ENCODE results near the gene ERFE.
A peak's percentile ranks its signal among the peaks of the same experiment; 100 is the strongest.

Gene ERFE

GRCh38 chr2:238155051-238155760 lies 3.6 kb upstream of the ERFE start:
- Histone ChIP-seq H3K4me3 (ENCODE audit: low read depth, low read length) (no peak overlapping the region), H3K27me3 (ENCODE audit: control insufficient read depth, insufficient read depth, low read length) (peaks cover 15% of the 10 kb centered on the region), H3K9ac (ENCODE audit: low read depth, low read length) (no peak overlapping the region), H3K4me1 (ENCODE audit: control insufficient read depth, insufficient read depth, low read length) (peaks cover 2% of the 10 kb centered on the region), H3K36me3 (ENCODE audit: control insufficient read depth, insufficient read depth, low read length) (no peaks in the 10 kb centered on the region), H3K9me3 (ENCODE audit: control insufficient read depth, insufficient read depth, low read length) (no peaks in the 10 kb centered on the region)

- H3K4me3 ChIP-seq (ENCODE audit: low read depth, low read length) = no peak overlapping the region
- no peaks in the 10 kb centered on the region for H3K9me3 ChIP-seq (ENCODE audit: control insufficient read depth, insufficient read depth, low read length)
- H3K4me1 ChIP-seq (ENCODE audit: control insufficient read depth, insufficient read depth, low read length) = peaks cover 2% of the 10 kb centered on the region
- H3K27me3 ChIP-seq (ENCODE audit: control insufficient read depth, insufficient read depth, low read length) = peaks cover 19% of the 10 kb centered on the region
- no peak overlapping the region for H3K9ac ChIP-seq (ENCODE audit: low read depth, low read length)
- no peaks in the 10 kb centered on the region for H3K36me3 ChIP-seq (ENCODE audit: control insufficient read depth, insufficient read depth, low read length)
Measured at GRCh38 chr2:238155761-238156694, 2.7 kb upstream of the ERFE start.

GRCh38 chr2:238157506-238158017 lies 1.2 kb upstream of the ERFE start:
- H3K9ac ChIP-seq (ENCODE audit: low read depth, low read length) = no peak overlapping the region
- H3K9me3 ChIP-seq (ENCODE audit: control insufficient read depth, insufficient read depth, low read length) = no peaks in the 10 kb centered on the region
- H3K4me3 ChIP-seq (ENCODE audit: low read depth, low read length) = peak overlapping the region; percentile 56
- H3K36me3 ChIP-seq (ENCODE audit: control insufficient read depth, insufficient read depth, low read length) = no peaks in the 10 kb centered on the region
- no peaks in the 10 kb centered on the region for H3K4me1 ChIP-seq (ENCODE audit: control insufficient read depth, insufficient read depth, low read length)
- H3K27me3 ChIP-seq (ENCODE audit: control insufficient read depth, insufficient read depth, low read length) = peaks cover 22% of the 10 kb centered on the region

GRCh38 chr2:238158018-238158508 lies 707 bp upstream of the ERFE start:
- Histone ChIP-seq H3K4me3 (ENCODE audit: low read depth, low read length) (peak overlapping the region; percentile 56), H3K9ac (ENCODE audit: low read depth, low read length) (no peak overlapping the region), H3K9me3 (ENCODE audit: control insufficient read depth, insufficient read depth, low read length) (no peaks in the 10 kb centered on the region), H3K36me3 (ENCODE audit: control insufficient read depth, insufficient read depth, low read length) (no peaks in the 10 kb centered on the region), H3K4me1 (ENCODE audit: control insufficient read depth, insufficient read depth, low read length) (no peaks in the 10 kb centered on the region), H3K27me3 (ENCODE audit: control insufficient read depth, insufficient read depth, low read length) (peaks cover 27% of the 10 kb centered on the region)

GRCh38 chr2:238159071-238159539 lies 335 bp downstream of the ERFE start:
- no peaks in the 10 kb centered on the region for H3K9me3 ChIP-seq (ENCODE audit: control insufficient read depth, insufficient read depth, low read length)
- peaks cover 35% of the 10 kb centered on the region for H3K27me3 ChIP-seq (ENCODE audit: control insufficient read depth, insufficient read depth, low read length)
- H3K9ac ChIP-seq (ENCODE audit: low read depth, low read length) = no peak overlapping the region
- no peaks in the 10 kb centered on the region for H3K36me3 ChIP-seq (ENCODE audit: control insufficient read depth, insufficient read depth, low read length)
- peak overlapping the region; percentile 43 for H3K4me3 ChIP-seq (ENCODE audit: low read depth, low read length)
- no peaks in the 10 kb centered on the region for H3K4me1 ChIP-seq (ENCODE audit: control insufficient read depth, insufficient read depth, low read length)

GRCh38 chr2:238159661-238160205 lies 963 bp downstream of the ERFE start:
- Histone ChIP-seq H3K36me3 (ENCODE audit: control insufficient read depth, insufficient read depth, low read length) (no peaks in the 10 kb centered on the region), H3K9me3 (ENCODE audit: control insufficient read depth, insufficient read depth, low read length) (no peaks in the 10 kb centered on the region), H3K27me3 (ENCODE audit: control insufficient read depth, insufficient read depth, low read length) (peaks cover 38% of the 10 kb centered on the region), H3K4me1 (ENCODE audit: control insufficient read depth, insufficient read depth, low read length) (no peaks in the 10 kb centered on the region), H3K4me3 (ENCODE audit: low read depth, low read length) (peak overlapping the region; percentile 43), H3K9ac (ENCODE audit: low read depth, low read length) (no peak overlapping the region)

GRCh38 chr2:238160206-238161129 lies 1.7 kb downstream of the ERFE start:
- Histone ChIP-seq H3K4me1 (ENCODE audit: control insufficient read depth, insufficient read depth, low read length) (no peaks in the 10 kb centered on the region), H3K36me3 (ENCODE audit: control insufficient read depth, insufficient read depth, low read length) (no peaks in the 10 kb centered on the region), H3K27me3 (ENCODE audit: control insufficient read depth, insufficient read depth, low read length) (peaks cover 43% of the 10 kb centered on the region), H3K9me3 (ENCODE audit: control insufficient read depth, insufficient read depth, low read length) (no peaks in the 10 kb centered on the region), H3K9ac (ENCODE audit: low read depth, low read length) (no peak overlapping the region), H3K4me3 (ENCODE audit: low read depth, low read length) (no peak overlapping the region)

GRCh38 chr2:238161291-238162051 lies 2.7 kb downstream of the ERFE start:
- no peaks in the 10 kb centered on the region for H3K4me1 ChIP-seq (ENCODE audit: control insufficient read depth, insufficient read depth, low read length)
- H3K36me3 ChIP-seq (ENCODE audit: control insufficient read depth, insufficient read depth, low read length) = no peaks in the 10 kb centered on the region
- no peak overlapping the region for H3K4me3 ChIP-seq (ENCODE audit: low read depth, low read length)
- H3K9me3 ChIP-seq (ENCODE audit: control insufficient read depth, insufficient read depth, low read length) = no peaks in the 10 kb centered on the region
- H3K9ac ChIP-seq (ENCODE audit: low read depth, low read length) = no peak overlapping the region
- peaks cover 43% of the 10 kb centered on the region for H3K27me3 ChIP-seq (ENCODE audit: control insufficient read depth, insufficient read depth, low read length)

GRCh38 chr2:238162251-238162845 lies 3.6 kb downstream of the ERFE start:
- Histone ChIP-seq H3K4me1 (ENCODE audit: control insufficient read depth, insufficient read depth, low read length) (no peaks in the 10 kb centered on the region), H3K9me3 (ENCODE audit: control insufficient read depth, insufficient read depth, low read length) (no peaks in the 10 kb centered on the region), H3K4me3 (ENCODE audit: low read depth, low read length) (no peak overlapping the region), H3K27me3 (ENCODE audit: control insufficient read depth, insufficient read depth, low read length) (peaks cover 42% of the 10 kb centered on the region), H3K36me3 (ENCODE audit: control insufficient read depth, insufficient read depth, low read length) (no peaks in the 10 kb centered on the region), H3K9ac (ENCODE audit: low read depth, low read length) (no peak overlapping the region)

GRCh38 chr2:238162846-238163441 lies 4.2 kb downstream of the ERFE start:
- Histone ChIP-seq H3K36me3 (ENCODE audit: control insufficient read depth, insufficient read depth, low read length) (no peaks in the 10 kb centered on the region), H3K4me1 (ENCODE audit: control insufficient read depth, insufficient read depth, low read length) (no peaks in the 10 kb centered on the region), H3K9me3 (ENCODE audit: control insufficient read depth, insufficient read depth, low read length) (no peaks in the 10 kb centered on the region), H3K9ac (ENCODE audit: low read depth, low read length) (no peak overlapping the region), H3K4me3 (ENCODE audit: low read depth, low read length) (peak overlapping the region; percentile 30), H3K27me3 (ENCODE audit: control insufficient read depth, insufficient read depth, low read length) (peaks cover 38% of the 10 kb centered on the region)
